Neuronal stem cell (in vitro differentiated cells): ENCODE data around the gene CXCL11.
"Not testable (repeated sequence)": the region's sequence is repeated elsewhere in the genome, so short reads cannot be mapped to it uniquely, and the experiment has no call there.

ENCODE experiments used
- DNase-seq: peaks from one replicate; pipeline ENCODE4 v3.0.0-alpha.2; 2013; ENCODE audit warnings: low spot score
- H2AFZ ChIP-seq: one replicate; pipeline ENCODE4 v1.6.1; 2013; ENCODE audit warnings: mild to moderate bottlenecking, low read length, inconsistent platforms
- H2AK5ac ChIP-seq: 2 replicates; pipeline ENCODE4 v1.6.1; 2013; ENCODE audit warnings: low read depth, mild to moderate bottlenecking, inconsistent platforms, low read length, moderate library complexity, mixed read lengths
- H2BK120ac ChIP-seq: 2 replicates; pipeline ENCODE4 v1.6.1; 2013; ENCODE audit warnings: low read depth, mild to moderate bottlenecking, inconsistent platforms, low read length, moderate library complexity, mixed read lengths
- H2BK12ac ChIP-seq: one replicate; pipeline ENCODE4 v1.6.1; 2013; ENCODE audit warnings: low read length, inconsistent platforms
- H2BK15ac ChIP-seq: 2 replicates; pipeline ENCODE4 v1.6.1; 2013; ENCODE audit warnings: mild to moderate bottlenecking, low read length, inconsistent platforms, mixed read lengths
- H2BK5ac ChIP-seq: one replicate; pipeline ENCODE4 v1.6.1; 2013; ENCODE audit warnings: inconsistent platforms, mild to moderate bottlenecking, low read length, moderate library complexity
- H3K14ac ChIP-seq: one replicate; pipeline ENCODE4 v1.6.1; 2013; ENCODE audit warnings: low read length, inconsistent platforms
- H3K18ac ChIP-seq: 2 replicates; pipeline ENCODE4 v1.6.1; 2013; ENCODE audit warnings: low read length, inconsistent platforms
- H3K23ac ChIP-seq: 2 replicates; pipeline ENCODE4 v1.6.1; 2013; ENCODE audit warnings: low read depth, mild to moderate bottlenecking, mixed read lengths, low read length, inconsistent platforms; ENCODE audit not compliant: poor library complexity
- H3K27ac ChIP-seq: replicated peaks from 3 replicates; pipeline ENCODE4 v1.5.1; 2013; ENCODE audit warnings: low read length, inconsistent platforms
- H3K27me3 ChIP-seq, 3 experiments: 2 replicates each; pipeline ENCODE4 v1.6.1; 2013; ENCODE audit warnings: low read length in 3 of 3, mild to moderate bottlenecking in 2 of 3, inconsistent platforms in 1 of 3, low read depth in 1 of 3, mixed read lengths in 1 of 3, moderate library complexity in 1 of 3; ENCODE audit not compliant: control insufficient read depth in 3 of 3, insufficient read depth in 3 of 3
- H3K36me3 ChIP-seq, 2 donors: replicated peaks in 1 of 2; 2 replicates each; pipeline ENCODE4 v1.6.1; 2013; ENCODE audit warnings: low read length in 2 of 2; ENCODE audit not compliant: control insufficient read depth in 2 of 2, insufficient read depth in 2 of 2
- H3K4ac ChIP-seq: 2 replicates; pipeline ENCODE4 v1.6.1; 2013; ENCODE audit warnings: inconsistent platforms, mild to moderate bottlenecking, low read length, moderate library complexity
- H3K4me1 ChIP-seq, 2 donors: 1 replicate in 1 of 2; 2 replicates in 1 of 2; pipeline ENCODE4 v1.6.1; 2013; ENCODE audit warnings: low read length in 2 of 2, low read depth in 1 of 2; ENCODE audit not compliant: control insufficient read depth in 2 of 2, insufficient read depth in 1 of 2
- H3K4me2 ChIP-seq: one replicate; pipeline ENCODE4 v1.6.1; 2013; ENCODE audit warnings: mild to moderate bottlenecking, low read length, inconsistent platforms; ENCODE audit not compliant: insufficient read depth, poor library complexity, severe bottlenecking
- H3K4me3 ChIP-seq, 2 donors: 2 replicates each; pipeline ENCODE4 v1.5.1; 2013; ENCODE audit warnings: low read length in 2 of 2, mild to moderate bottlenecking in 2 of 2, inconsistent platforms in 1 of 2, moderate library complexity in 1 of 2
- H3K79me1 ChIP-seq: one replicate; pipeline ENCODE4 v1.6.1; 2013; ENCODE audit warnings: low read depth, mild to moderate bottlenecking, inconsistent platforms, low read length, moderate library complexity
- H3K9ac ChIP-seq: one replicate; pipeline ENCODE4 v1.6.1; 2013; ENCODE audit warnings: mild to moderate bottlenecking, low read depth, low read length, inconsistent platforms; ENCODE audit not compliant: poor library complexity
- H3K9me3 ChIP-seq, 2 donors: replicated peaks in 1 of 2; 2 replicates each; pipeline versions ENCODE3 to v1.6.1; 2013; ENCODE audit warnings: low read length in 2 of 2, mild to moderate bottlenecking in 2 of 2, inconsistent platforms in 1 of 2, low read depth in 1 of 2, mixed read lengths in 1 of 2, moderate library complexity in 1 of 2; ENCODE audit not compliant: control insufficient read depth in 2 of 2, insufficient read depth in 1 of 2
- H4K8ac ChIP-seq: one replicate; pipeline ENCODE4 v1.6.1; 2013; ENCODE audit warnings: low read depth, mild to moderate bottlenecking, inconsistent platforms, low read length, moderate library complexity
- H4K91ac ChIP-seq: one replicate; pipeline ENCODE4 v1.6.1; 2013; ENCODE audit warnings: low read length, low read depth, mild to moderate bottlenecking, inconsistent platforms; ENCODE audit not compliant: poor library complexity
- WGBS, 2 donors: extraction: QIAGEN DNeasy Blood & Tissue Kit; methylation state at CpG; one replicate each; pipeline ENCODE4 v1.1.7; 2013; ENCODE audit warnings: missing lambda C conversion rate in 2 of 2, mixed read lengths in 1 of 2; ENCODE audit not compliant: insufficient read length in 2 of 2, insufficient replicate concordance in 1 of 2; ENCODE audit errors: extremely low coverage in 2 of 2; 5-methylcytosine and 5-hydroxymethylcytosine counted together

The CXCL11 gene

DNA sequence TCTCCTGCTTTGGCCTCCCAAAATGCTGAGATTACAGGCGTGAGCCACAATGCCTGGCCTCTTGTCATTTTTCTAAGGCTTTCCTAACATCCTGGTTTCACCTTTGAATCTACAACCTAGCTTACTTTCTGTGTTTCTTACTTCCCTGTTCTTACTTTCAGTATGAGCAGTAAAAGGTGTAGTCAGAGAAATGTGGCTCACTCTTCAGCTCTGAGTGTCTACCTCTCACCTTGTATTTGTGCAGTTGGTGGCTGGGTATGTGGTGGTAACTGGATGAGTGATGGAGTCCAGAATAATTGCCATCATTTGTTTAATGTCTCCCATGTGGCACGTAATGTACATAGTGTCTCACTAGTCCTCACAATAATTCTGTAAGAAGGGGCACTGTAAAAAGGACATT lies 19.1 kb upstream of the CXCL11 start:
- Histone ChIP-seq H3K4me3 (no peak overlapping the region), H2BK12ac (no peak overlapping the region), H3K9me3 (no peaks in the 10 kb centered on the region), H2AFZ (no peak overlapping the region), H3K18ac (no peak overlapping the region), H3K23ac (no peak overlapping the region), H2BK120ac (no peak overlapping the region), H3K4me1 (peaks cover 0 to 1% of the 10 kb centered on the region in 2 donors), H3K14ac (no peak overlapping the region), H3K27me3 (peaks cover 0 to 35% (median 0%) of the 10 kb centered on the region in 3 experiments), H4K8ac (no peak overlapping the region), H3K79me1 (no peaks in the 10 kb centered on the region), H2AK5ac (no peak overlapping the region), H2BK15ac (no peak overlapping the region), H3K27ac (no peak overlapping the region), H2BK5ac (no peak overlapping the region), H3K36me3 (no peaks in the 10 kb centered on the region), H3K9ac (no peak overlapping the region), H3K4me2 (no peak overlapping the region), H4K91ac (no peak overlapping the region), H3K4ac (no peak overlapping the region)
- WGBS, 2 donors: no CpG with 5 or more reads among the region's 2 CpGs
- no peak for DNase-seq

DNA sequence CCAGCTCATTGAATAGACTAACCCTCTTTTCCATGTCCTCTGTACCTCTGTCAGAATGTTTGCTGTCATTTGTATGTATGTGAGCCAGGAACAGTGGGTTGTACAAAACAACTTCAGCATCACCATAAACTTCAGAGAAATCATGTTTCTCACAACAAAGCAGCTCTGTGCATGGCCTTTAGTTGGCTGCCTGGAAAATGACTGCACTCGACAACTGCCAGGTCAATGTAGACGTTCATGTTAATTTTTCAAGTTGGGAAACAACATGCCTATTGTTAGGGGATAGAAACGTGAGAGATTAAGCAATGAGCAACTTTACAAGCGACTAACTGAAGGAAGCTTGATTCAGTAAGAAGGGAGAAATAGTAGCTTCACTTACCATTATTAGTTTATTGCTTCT lies 17.9 kb upstream of the CXCL11 start:
- Histone ChIP-seq H3K4me2 (no peak overlapping the region), H3K4ac (no peak overlapping the region), H2AFZ (no peak overlapping the region), H2BK15ac (no peak overlapping the region), H2BK5ac (no peak overlapping the region), H3K27ac (no peak overlapping the region), H2BK12ac (no peak overlapping the region), H3K14ac (no peak overlapping the region), H3K4me1 (peaks cover 0 to 1% of the 10 kb centered on the region in 2 donors), H3K4me3 (no peak overlapping the region), H3K9ac (no peak overlapping the region), H3K36me3 (no peaks in the 10 kb centered on the region), H4K91ac (no peak overlapping the region), H3K9me3 (no peaks in the 10 kb centered on the region), H3K23ac (no peak overlapping the region), H2BK120ac (no peak overlapping the region), H2AK5ac (no peak overlapping the region), H3K27me3 (peaks cover 0 to 35% (median 0%) of the 10 kb centered on the region in 3 experiments), H4K8ac (no peak overlapping the region), H3K18ac (no peak overlapping the region), H3K79me1 (no peaks in the 10 kb centered on the region)
- no peak for DNase-seq
- WGBS, 2 donors: no CpG with 5 or more reads among the region's 4 CpGs

DNA sequence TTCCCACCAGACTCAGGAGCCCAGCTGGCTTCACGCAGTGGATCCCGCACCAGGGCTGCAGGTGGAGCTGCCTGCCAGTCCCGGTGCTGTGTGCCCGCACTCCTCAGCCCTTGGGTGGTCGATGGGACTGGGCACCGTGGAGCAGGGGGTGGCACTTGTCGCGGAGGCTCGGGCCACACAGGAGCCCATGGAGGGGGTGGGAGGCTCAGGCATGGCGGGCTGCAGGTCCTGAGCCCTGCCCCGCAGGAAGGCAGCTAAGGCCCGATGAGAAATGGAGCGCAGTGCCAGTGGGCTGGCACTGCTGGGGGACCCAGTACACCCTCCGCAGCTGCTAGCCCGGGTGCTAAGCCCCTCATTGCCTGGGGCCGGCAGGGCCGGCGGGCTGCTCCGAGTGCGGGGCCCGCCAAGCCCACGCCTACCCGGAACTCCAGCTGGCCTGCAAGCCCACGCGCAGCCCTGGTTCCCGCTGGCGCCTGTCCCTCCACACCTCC lies 14.7 kb upstream of the CXCL11 start:
- not testable (repeated sequence) for H3K9ac ChIP-seq, H3K79me1 ChIP-seq

DNA sequence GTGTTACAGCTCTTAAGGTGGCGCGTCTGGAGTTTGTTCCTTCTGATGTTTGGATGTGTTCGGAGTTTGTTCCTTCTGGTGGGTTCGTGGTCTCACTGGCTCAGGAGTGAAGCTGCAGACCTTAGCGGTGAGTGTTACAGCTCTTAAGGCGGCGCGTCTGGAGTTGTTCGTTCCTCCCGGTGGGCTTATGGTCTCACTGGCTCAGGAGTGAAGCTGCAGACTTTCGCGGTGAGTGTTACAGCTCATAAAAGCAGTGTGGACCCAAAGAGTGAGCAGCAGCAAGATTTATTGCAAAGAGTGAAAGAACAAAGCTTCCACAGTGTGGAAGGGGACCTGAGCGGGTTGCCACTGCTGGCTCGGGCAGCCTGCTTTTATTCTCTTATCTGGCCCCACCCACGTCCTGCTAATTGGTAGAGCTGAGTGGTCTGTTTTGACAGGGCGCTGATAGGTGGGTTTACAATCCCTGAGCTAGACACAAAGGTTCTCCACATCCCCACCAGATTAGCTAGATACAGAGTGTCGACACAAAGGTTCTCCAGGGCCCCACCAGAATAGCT lies 14.1 kb upstream of the CXCL11 start:
- H3K36me3 ChIP-seq, H2BK120ac ChIP-seq, DNase-seq, H3K4me3 ChIP-seq, H4K8ac ChIP-seq, H2AFZ ChIP-seq, H3K4me1 ChIP-seq, H2BK15ac ChIP-seq, H3K4ac ChIP-seq, H3K27ac ChIP-seq, H2AK5ac ChIP-seq, H3K23ac ChIP-seq, H3K79me1 ChIP-seq, H2BK5ac ChIP-seq, H3K9ac ChIP-seq, H3K4me2 ChIP-seq, H3K9me3 ChIP-seq, H2BK12ac ChIP-seq, H3K18ac ChIP-seq, H4K91ac ChIP-seq, H3K14ac ChIP-seq: not testable (repeated sequence)
- peaks cover 0 to 11% (median 0%) of the 10 kb centered on the region in 3 experiments for H3K27me3 ChIP-seq
- WGBS, 2 donors: no CpG with 5 or more reads among the region's 17 CpGs

More for the DNA sequence above, 14.7 kb upstream of the CXCL11 start:
- not testable (repeated sequence) for H2BK120ac ChIP-seq, H2BK12ac ChIP-seq, H2BK15ac ChIP-seq, H3K4ac ChIP-seq, H3K23ac ChIP-seq, H3K14ac ChIP-seq, H2AFZ ChIP-seq, H3K27ac ChIP-seq, H3K18ac ChIP-seq, H3K36me3 ChIP-seq, H4K8ac ChIP-seq, H3K4me2 ChIP-seq, H2BK5ac ChIP-seq, H3K4me1 ChIP-seq, H4K91ac ChIP-seq, H3K9me3 ChIP-seq, H3K4me3 ChIP-seq, DNase-seq, H2AK5ac ChIP-seq
- peaks cover 0 to 14% (median 0%) of the 10 kb centered on the region in 3 experiments for H3K27me3 ChIP-seq
- no CpG with 5 or more reads among the region's 27 CpGs for WGBS, 2 donors
